GM19035 (cell line): Measurements from ENCODE around the gene MLEC.
A peak's percentile ranks its signal among the peaks of the same experiment; 100 is the strongest.

Source experiments
- ATAC-seq: cut with Tn5 transposase; IDR thresholded peaks from one replicate; pipeline ENCODE4 v1.9.1; 2021; ENCODE audit not compliant: unreplicated experiment

MLEC gene

DNA sequence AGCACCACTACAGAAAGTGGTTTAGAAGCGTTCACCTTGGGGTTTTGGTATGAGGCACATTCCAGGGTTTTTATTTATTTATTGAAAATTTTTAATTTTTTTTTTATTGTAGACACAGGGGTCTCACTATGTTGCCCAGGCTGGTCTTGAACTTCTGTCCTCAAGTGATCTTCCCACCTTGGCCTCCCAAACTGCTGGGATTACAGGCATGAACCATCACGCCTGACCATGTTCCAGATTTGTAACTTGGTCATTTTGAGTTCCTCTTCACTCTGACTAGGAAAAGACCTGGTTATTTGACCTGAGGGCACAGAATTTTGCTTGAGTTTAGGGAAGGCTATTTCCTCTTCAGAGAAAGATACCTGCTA, 3.1 kb downstream of the MLEC start:
- no peak for ATAC-seq

DNA sequence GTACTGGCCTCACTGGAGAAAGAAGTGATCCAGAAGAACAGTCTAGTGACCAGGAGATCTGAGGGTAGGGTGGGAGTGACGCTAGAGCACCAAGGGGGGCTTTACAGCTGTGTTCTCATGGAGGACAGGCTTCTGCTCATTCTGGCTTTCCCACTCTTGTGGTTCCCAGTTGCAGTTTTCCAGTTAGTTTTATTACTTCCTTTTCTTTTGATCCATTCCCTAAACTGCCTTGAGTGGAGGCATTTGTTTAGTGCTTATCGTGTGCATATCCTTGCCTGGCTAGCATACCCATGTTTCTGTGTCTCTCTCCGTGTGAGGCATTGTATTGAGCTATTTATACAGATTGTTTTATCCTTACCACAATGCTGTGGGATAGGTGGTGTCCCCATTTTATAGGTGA, 4.0 kb downstream of the MLEC start:
- ATAC-seq: no peak

DNA sequence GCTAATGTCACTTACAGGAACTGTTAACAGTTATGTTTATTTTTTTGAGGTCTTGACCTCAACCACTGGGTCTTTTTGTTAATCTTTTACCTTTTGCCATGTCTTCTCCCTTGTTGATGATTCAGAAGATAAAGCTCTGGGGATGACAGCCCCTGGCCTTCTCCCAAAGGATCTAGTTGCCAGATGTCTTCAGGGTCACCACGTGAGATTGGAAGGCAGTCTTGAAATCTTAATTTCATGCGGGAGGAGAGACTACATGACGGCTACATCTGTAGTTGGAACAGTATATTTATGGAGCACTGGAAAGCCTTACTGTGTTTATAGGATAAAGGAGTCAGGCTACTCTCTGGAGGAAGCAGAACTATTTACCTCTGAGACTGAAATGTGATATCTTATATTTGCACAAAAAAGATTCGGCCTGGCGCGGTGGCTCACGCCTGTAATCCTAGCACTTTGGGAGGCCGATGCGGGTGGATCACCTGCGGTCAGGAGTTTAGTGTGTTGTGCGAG, 5.6 kb downstream of the MLEC start:
- ATAC-seq: no peak

DNA sequence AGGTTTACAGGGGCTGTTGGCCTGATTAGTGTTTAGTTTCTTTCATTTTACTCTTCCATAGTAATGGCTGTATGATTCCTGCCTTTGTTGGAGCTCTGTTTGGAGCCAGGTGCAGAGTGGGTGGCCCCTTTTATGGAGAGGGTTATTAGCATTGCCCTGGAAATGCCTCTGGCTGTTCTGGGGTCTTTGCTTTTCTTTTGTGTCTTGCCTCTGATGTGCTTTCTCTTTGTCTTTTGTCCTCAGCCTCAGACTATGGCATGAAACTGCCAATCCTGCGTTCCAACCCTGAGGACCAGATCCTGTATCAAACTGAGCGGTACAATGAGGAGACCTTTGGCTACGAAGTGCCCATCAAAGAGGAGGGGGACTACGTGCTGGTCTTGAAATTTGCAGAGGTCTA, 6.9 kb downstream of the MLEC start:
- ATAC-seq: no peak

DNA sequence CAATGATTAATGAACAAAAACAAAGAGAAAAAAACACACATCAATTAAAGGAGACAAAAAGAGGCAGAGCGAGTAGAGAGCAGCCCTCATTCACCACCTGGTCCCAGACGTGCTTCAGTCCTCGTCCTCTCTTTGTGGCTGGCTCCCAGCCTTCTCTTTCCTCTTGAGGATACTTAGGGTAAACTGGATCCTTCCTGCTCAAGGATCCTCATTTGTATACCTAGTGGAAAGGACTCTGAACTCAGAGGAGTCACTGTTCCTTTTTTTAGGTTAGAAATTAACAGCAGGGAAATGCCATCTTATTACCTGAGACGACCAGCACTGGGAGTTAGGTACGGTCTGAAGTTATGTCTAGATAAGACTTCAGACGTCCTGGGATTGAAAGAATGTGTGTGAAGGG, 9.7 kb downstream of the MLEC start:
- no peak for ATAC-seq

DNA sequence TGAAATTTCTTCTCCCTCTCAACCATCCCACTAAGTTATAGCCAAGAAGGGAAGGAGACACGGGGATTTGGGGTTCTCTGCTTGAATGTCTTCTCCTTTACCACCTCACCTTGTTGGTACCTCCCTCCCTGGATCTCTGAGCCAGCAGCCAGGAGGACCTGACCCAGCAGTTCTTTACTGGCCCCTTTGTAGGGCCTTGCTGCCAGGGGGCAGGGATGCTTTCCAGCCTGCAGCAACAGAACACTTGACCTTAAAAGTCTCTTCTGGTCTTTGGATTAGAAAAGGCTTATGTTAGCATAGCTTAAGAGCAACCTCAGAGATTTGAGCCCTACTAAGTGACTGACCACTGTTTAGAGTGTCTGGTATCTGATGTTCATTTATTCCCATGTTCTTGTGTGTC, 10.4 kb downstream of the MLEC start:
- ATAC-seq: no peak

DNA sequence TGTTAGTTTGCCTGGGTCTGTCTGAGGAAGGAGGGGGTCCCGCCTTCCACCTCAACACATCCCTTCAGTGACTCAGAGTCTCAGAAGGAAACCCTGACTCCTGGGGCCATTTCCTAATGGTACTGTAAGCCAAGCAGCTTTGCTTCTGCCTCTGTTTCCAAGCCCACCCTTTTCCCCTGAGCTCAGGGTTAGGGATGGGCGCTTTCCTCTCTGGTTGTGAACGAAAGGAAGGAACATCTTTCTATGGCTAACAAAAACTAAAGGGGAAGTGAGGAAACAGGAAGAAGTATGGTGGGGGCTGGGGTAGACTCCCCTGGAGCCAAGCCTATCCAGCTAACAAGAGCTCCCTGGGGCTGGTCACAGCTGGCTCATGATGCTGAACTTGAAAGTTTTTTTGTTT, 11.7 kb downstream of the MLEC start:
- no peak for ATAC-seq

DNA sequence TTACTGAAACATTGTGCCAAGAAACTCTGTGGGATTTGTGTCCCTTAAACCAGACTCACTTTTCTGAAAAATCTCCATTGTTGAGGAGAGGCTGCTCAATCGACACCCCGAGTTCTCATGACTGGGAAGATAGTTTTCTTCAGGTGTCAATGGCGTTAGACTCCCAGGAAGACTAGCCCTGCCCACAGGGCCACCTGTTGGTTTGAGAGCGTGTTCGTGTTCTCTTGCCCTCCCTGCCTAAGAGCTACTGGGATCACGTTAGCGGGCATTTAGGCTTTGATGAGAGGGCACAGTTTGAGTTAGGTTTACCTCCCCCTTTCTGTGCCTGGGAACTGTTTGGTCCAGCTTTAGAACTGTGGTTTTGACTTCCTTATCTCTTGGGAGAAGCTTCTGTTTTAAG, 12.6 kb downstream of the MLEC start:
- no peak for ATAC-seq

DNA sequence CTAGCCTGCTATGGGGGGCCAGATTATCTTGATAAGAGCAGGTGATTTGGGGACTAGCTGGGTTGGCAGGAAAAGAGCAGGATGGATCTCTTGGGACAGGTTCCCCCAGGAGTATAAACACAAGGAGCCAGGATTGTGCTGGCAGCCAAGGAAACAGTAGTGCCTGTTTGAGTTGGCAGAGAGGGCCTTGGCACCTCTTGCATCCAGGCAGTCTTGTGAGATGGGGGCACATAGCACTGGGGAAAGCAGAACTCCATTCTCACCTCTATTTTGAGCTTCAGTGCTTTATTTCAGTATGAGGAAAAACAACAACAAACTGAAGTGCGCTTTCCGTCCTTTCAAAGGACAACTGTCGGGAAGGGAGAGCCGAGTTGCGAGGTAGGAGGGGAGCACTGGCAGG, 13.9 kb downstream of the MLEC start:
- ATAC-seq: no peak

DNA sequence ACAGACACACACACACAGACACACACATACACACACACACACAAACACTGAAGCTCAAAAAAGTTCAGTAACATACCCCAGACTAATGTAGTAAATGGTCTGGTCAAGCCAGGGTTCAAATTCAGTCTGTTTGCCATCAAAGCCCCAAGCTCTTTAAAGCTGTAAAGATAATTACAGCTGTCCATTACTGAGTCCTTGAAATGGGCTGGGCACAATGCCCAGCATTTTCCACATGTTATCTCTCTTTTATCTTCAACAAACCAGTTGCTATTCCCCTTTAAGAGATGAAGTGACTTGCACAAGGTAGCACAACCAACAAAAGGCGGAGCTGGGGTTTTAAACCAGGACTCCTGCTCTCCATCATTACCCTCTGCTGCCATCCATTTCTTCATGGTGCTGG, 15.7 kb downstream of the MLEC start:
- no peak for ATAC-seq

DNA sequence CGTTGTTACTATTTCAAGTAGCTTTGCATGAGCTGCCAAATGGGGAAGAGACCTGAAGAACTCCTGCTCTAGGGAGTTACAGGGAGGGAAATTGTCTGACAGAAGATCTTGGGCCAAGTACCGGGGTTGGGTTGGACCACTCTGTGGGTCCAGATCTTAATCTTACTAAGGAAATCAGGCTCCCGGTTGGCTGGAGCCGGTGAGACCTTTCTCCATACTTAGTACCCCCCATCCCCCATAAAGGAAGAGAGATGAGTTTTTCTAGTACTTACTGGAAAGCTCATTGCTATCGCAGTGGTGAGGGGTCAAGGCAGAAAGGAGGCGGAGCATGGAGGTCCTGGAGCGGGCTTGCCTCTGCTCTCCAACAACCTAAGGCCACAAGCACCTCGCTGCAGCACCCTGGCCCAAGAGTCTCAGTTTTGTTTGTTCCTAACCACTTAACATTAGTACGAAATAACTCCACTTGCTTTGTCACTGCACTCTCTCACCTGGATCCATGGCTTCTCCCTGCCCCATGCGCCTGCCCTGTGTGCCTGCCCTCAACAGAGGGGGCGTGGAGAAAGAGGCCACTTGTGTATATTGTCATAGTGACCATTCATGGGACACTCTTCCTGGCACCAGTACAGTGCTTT, 16.5 kb downstream of the MLEC start:
- ATAC-seq: no peak

DNA sequence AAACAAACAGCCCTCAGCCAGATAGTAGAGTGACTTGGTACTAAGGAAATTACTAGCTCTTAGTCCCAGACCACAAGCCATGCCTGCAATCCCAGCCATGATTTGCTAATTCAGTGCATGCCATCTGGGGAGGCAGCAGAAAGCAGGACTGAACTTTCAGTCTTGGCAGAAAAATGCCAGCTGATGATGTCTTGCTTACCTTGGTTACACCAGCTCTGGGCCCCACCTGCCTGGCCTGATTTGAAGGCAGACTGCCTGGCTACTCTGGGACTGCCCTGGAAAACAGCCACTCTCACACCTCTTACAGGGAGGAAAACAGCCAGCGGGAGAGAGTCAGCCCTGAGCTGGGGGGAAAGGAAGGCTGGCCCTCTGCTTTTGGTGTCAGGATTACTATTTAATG, 18.7 kb downstream of the MLEC start:
- no peak for ATAC-seq

DNA sequence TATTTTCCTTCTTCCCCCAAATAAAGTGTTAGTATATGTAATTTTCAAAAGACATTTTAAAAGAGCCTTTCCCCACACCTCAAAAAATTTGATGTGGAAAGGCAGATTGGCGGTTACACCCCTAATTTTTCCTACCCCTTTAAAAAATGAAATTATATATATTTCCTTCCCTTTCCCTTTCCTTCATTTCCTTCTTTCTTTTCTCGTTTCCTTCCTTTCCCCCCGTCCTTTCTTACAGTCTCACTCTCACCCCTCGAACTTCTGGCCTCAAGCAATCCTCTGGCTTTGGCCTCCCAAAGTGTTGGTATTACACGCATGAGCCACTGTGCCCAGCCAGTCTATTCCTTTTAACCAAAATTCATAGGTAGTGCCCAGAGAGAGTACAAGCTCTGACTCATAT, 19.1 kb downstream of the MLEC start:
- ATAC-seq: no peak

DNA sequence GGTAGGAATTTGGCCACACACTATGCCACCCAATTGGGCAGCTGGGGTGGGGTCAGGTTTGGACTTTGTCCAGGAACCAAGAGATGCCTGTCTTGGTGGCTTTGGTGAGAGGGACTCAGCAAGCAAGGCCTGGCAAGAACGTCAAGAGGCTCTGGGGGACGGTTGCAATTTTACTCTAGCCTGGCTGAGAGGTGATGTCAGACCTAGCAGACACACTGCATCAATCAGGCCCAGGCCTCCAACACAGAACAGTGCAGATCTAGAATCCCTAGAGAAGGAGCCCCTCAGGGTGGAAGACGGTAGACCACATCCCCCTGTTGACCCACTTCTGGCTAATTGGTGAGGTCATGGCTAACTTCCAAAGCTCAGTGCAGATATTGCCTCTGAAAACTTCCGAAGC, 21.7 kb downstream of the MLEC start:
- ATAC-seq: no peak

DNA sequence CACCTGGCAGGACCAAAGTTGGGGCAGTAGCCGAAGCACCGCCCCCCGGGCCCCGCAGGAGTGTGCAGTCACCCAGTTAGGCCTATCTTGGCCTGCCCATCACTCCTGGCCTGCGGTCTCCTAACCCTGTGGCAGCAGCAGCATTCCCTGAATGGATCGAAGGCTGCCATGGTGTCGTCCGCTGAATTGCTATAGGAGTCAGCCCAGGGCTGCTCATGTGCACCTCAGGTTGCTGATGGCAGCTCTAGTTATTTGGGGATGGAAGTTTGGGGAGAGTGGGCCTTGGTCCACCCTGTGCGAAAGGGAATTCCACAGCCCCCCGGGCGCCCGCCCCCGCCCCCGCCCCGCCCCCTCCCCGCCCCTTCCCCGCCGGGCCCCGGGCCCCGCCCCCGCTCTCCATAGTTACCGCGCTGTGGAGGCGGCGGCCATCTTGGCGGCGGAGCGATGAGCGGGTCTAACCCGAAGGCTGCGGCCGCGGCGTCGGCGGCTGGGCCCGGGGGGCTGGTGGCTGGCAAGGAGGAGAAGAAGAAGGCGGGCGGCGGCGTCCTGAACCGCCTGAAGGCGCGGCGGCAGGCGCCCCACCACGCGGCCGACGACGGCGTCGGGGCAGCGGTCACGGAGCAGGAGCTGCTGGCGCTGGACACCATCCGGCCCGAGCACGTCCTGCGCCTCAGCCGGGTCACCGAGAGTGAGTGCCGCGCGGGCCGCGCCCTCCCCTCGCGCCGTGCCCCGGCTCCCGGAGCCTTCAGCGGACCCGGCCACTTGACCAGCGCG, 23.3 kb downstream of the MLEC start, which contains the start of gene UNC119B:
Gene UNC119B, plus strand, starts transcription at position 428 of the 774 bp plus-strand sequence. Its CDS starts 17 bp downstream, at position 445.
- peak; percentile 66 for ATAC-seq

DNA sequence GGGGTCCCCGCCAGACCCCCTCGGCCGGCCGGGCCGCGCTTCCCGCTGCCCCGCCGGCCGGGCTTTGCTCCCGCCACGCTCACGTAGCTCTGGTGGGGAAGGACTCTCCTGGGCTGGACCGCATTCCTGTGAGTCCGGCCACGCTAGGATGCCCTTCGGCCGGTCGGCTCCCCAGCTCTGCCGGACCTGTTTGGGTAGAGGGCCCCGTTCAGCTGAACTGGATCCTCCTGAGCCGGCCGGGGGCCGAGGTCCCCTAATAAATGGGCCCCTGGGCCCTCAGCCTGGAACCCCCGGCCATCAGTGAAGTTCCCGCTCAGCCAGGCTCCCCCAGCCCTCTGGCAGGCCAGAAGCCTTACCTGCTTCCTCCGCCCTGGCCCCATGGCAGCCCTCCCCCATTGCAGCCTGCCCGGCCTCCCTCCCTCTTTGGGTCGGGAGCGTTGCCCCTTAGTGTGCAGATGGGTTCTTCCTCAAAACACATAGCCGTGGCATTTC, 23.9 kb downstream of the MLEC start:
- ATAC-seq: peak; percentile 31

DNA sequence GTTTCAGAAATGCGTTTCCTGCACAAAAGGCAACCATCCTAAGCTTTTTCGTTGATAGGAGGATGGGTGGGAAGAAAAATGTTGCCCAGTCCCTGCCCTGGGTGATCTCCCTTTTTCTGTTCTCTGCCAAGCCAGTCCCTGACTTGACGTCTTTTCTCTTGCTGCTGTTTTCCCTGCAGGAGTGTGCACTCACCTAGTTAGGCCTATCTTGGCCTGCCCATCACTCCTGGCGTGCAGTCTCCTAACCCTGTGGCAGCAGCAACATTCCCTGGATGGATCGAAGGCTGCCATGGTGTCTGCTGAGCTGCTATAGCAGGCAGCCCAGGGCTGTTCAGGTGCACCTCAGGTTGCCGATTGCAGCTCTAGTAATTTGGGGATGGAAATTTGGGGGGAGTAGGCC, 24.5 kb downstream of the MLEC start:
- no peak for ATAC-seq

DNA sequence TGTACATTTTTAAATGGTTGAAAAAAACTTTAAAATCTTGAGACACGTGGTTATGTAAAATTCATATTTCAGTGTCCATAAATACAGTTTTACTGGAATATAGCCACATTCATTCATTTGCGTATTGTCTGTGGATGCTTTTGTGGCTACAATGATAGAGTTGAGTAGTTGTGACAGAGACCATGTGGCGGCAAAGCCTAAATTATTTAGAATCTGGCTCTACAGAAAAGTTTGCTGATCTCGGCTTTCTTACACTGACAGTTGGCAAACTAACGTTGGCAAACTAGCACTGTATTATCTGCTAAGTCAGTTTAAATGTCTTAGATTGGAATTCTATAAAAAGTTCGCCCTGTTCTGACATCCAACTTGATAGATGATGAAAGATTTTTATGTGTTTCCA, 25.7 kb downstream of the MLEC start:
- ATAC-seq: no peak

DNA sequence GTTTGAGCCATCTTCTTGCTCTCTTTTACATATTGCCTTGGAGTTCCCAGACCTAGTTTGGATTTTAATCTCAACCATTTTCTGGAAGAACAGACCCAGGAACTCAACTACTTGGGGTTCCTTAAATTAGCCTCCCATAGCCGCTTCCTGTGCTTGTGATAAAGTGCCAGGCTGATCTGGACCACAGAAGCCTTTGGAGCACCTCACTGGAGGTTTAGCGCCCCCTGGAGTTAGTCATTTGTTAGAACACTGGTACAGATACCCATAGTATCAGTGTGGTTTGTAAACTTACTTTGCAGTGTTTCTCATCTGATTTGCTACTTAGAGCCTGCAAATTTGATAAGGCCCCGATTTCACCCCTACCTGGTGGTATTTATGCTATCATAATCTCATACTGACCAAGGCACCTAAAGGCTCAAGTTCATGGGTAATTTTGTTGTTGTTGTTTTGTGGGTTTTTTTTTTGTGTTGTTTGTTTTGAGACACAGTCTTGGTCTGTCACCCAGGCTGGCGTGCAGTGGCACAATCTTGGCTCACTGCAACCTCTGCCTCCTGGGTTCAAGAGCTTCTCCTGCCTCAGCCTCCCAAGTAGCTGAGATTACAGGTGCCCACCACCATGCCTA, 27.0 kb downstream of the MLEC start:
- ATAC-seq: no peak

DNA sequence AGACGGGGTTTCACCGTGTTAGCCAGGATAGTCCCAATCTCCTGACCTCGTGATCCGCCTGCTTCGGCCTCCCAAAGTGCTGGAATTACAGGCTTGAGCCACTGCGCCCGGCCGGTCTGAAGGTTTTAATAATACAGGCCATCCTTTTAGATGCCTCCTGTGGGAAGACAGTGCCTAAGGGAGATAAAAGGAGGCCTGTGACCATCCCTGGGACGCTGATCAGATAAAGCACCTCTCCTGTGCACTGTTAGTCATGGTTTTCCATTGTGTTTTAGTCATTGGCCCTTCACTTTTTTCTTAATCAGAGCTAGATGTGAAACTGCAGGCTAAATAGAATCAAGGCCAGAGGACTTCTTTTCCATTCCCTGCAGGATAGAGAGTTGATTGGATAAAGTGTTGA, 31.1 kb downstream of the MLEC start:
- ATAC-seq: no peak

DNA sequence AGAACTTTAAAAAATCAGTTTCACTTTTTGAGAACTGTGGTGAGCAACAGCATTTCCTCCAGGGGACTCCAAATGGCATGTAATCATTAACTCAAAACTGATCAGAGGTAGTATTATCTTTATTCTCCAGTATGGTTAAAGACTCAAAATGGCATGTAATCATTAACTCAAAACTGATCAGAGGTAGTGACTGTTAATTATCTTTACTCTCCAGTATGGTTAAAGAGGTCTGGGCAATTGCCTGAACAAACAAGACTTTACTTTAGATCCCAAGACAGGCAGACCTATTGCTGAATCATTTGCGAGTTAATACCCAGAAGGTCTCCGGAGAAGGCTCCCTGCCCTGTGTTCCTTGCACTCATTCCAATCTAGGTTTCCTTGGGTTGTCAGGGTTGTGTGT, 32.1 kb downstream of the MLEC start:
- ATAC-seq: no peak
